HAP-1 (cell line): Measurements from ENCODE around the gene LGALS4.
"Not testable (repeated sequence)": the region's sequence is repeated elsewhere in the genome, so short reads cannot be mapped to it uniquely, and the experiment has no call there.

ENCODE experiments used
- DNase-seq, 2 experiments: peaks; one replicate each; pipeline ENCODE4 v3.0.0-alpha.2; 2016 to 2020; ENCODE audit warnings: low spot score in 2 of 2
- H3K27me3 ChIP-seq: fragments of 250-450 bp; sonication (Bioruptor Pico); 2 replicates; pipeline ENCODE4 v1.5.1; 2020; ENCODE audit warnings: low read depth, mild to moderate bottlenecking, moderate library complexity
- H3K36me3 ChIP-seq: fragments of 250-450 bp; sonication (Bioruptor Pico); replicated peaks from 2 replicates; pipeline ENCODE4 v1.5.1; 2020; ENCODE audit warnings: mild to moderate bottlenecking
- H3K4me1 ChIP-seq: fragments of 250-450 bp; sonication (Bioruptor Pico); 2 replicates; pipeline ENCODE4 v1.5.1; 2020; ENCODE audit warnings: mild to moderate bottlenecking
- H3K4me3 ChIP-seq: fragments of 250-450 bp; sonication (Bioruptor Pico); 2 replicates; pipeline ENCODE4 v1.5.1; 2020; ENCODE audit warnings: mild to moderate bottlenecking, moderate library complexity
- H3K9me3 ChIP-seq: fragments of 250-450 bp; sonication (Bioruptor Pico); 2 replicates; pipeline ENCODE4 v1.5.1; 2020; ENCODE audit warnings: mild to moderate bottlenecking, moderate library complexity
- in situ Hi-C: fragments of 300-500 bp; cut with MboI; formaldehyde crosslinking; loops from 3 replicates; pipeline ENCODE4 v1.14.3; 2020; ENCODE audit warnings: low sequenced_read_pairs, inconsistent platforms, mixed read lengths

LGALS4 gene

DNA sequence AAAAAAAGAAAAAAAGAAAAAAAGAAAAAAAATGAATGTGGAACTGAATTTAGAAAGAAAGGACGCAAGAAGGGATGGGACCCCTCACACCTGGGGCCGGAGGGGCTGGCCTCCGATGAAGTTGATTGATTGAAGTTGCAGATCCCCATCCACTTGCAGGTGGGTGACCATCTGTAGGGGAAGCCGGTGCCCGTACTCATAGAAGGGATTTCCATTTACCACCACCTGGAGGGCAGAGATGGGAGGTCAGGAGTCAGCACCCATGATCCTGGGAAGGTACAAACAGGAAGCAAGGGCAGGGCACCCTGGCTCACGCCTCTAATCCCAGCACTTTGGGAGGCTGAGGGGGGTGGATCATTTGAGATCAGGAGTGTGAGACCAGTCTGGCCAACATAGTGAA lies 6.4 kb downstream of the LGALS4 start:
- 0 out of 2 replicates have a peak, but pooled peaks cover 3% of the 10 kb centered on the region for H3K4me1 ChIP-seq
- DNase-seq = no peak

DNA sequence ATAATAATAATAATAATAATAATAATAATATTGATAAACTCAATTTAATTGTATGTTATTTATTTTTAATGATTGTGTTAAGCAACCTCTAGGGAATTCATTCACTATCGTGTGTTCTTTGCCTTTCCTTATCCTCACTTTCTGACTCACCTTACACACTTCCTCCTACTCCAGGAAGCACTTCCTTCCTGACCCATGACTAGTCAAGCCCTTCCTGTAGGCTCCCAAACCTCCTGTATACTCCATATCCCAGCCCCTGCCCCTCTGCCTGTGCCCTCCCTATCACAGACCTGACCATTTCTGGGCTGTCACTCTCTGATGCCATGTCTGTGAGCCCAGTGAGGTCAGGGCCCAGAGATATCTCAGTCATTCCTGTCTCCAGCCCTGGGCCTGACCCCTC lies 7.6 kb downstream of the LGALS4 start:
- Histone ChIP-seq H3K4me3 (no peak overlapping the region), H3K27me3 (no peaks in the 10 kb centered on the region), H3K9me3 (no peaks in the 10 kb centered on the region), H3K4me1 (0 out of 2 replicates have a peak, but pooled peaks cover 3% of the 10 kb centered on the region), H3K36me3 (no peaks in the 10 kb centered on the region)
- no peak for DNase-seq
- in situ Hi-C loops = no loop called here

More for the DNA sequence above, 6.4 kb downstream of the LGALS4 start:
- H3K4me3 ChIP-seq = no peak overlapping the region
- in situ Hi-C loops = no loop called here
- H3K9me3 ChIP-seq = no peaks in the 10 kb centered on the region
- H3K36me3 ChIP-seq = no peaks in the 10 kb centered on the region
- H3K27me3 ChIP-seq = no peaks in the 10 kb centered on the region

DNA sequence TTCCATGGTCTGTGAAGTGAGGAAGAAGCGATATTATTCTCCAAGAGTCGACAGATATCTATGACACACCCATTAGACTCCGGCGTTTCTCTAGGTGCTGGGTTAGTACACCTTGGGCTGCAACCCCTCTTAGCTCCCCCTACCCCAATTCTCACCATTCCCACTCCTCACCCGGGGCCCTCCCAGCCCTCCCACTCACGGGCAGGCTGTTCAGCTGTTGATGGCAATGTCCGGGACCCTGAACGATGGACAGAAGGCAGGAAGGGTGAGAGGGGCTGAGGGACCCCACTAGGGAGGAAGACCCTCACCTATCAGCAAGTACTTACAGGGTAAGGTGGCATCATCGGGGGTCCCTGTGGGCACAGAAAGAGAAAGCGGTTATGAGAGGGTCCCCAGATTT lies 9.2 kb downstream of the LGALS4 start:
- in situ Hi-C loops = no loop called here
- Histone ChIP-seq H3K36me3 (no peaks in the 10 kb centered on the region), H3K9me3 (no peaks in the 10 kb centered on the region), H3K4me3 (no peak overlapping the region), H3K27me3 (no peaks in the 10 kb centered on the region), H3K4me1 (peaks cover 7% of the 10 kb centered on the region)
- no peak for DNase-seq

DNA sequence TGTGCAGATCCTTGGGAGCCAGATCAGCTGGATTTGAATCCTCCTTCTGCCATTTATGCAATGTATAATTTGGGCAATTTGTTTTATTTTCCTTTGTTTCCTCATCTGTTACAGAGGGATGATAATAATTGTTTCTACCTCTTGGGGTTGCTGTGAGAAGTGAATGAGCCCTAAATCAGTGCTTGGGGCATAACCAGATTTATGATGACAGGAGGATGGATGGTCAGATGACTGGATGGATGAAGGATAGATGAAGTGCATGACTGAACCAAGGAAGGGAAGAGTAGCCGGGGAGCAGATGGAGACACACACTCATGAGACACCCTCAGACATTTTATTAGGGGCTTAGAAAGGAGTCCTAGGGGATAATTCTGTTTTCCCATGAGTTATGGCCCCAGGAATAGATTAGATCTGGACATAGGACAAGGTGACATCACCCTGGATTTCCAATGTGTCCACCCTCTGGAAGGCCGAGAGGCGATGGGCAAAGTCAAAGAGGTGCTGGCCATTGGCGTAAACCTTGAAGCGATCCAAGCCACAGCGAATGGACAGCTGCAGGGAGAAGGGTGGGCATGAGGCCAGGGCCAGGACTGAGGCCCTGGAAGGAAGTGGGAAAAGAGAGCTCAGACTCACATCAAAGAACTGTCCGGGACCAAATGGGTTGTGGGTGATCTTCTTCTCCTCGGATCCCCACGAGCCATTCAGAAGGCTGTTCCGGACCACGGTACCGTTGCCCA lies 11.2 kb downstream of the LGALS4 start:
- Histone ChIP-seq H3K4me3 (no peak overlapping the region), H3K4me1 (peaks cover 4% of the 10 kb centered on the region), H3K27me3 (no peaks in the 10 kb centered on the region), H3K36me3 (no peaks in the 10 kb centered on the region), H3K9me3 (no peaks in the 10 kb centered on the region)
- no peak for DNase-seq
- in situ Hi-C loops = no loop called here

DNA sequence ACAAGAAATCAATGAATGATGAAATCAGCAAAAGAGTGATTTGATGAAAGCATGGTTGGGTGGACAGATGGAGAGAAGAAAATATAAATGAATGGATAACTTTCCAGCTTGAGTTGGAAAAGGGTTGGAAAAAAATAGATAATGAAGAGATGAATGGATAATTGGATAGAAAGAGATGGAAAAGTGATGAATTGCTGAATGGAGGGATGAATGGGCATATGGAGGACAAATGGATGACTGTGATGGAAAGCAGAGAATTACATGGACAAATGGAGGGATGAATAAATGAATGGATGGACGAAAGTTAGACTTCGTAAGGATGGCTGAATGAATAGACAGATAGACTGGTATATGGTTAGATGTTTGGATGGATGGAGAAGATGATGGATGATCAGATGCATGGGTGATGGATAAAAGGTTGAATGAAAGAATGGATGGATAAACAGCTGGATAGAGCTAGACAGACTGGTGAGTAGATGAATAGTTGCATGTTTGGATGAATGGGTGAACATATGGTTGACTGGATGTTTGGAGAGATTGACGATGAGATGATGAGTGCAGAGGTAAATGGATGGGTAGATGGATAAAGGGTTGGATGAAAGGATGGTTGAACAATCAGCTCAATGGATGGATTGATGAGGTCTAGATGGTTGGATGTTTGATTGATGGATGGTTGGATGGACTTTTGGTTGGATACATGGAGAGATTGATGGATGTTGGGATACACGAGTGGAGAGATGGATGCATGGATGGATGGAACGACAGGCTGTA lies 12.0 kb downstream of the LGALS4 start:
- H3K4me1 ChIP-seq = peaks cover 4% of the 10 kb centered on the region
- H3K9me3 ChIP-seq = no peaks in the 10 kb centered on the region
- DNase-seq = no peak
- H3K36me3 ChIP-seq = no peaks in the 10 kb centered on the region
- H3K4me3 ChIP-seq = no peak overlapping the region
- no peaks in the 10 kb centered on the region for H3K27me3 ChIP-seq
- in situ Hi-C loops = no loop called here

DNA sequence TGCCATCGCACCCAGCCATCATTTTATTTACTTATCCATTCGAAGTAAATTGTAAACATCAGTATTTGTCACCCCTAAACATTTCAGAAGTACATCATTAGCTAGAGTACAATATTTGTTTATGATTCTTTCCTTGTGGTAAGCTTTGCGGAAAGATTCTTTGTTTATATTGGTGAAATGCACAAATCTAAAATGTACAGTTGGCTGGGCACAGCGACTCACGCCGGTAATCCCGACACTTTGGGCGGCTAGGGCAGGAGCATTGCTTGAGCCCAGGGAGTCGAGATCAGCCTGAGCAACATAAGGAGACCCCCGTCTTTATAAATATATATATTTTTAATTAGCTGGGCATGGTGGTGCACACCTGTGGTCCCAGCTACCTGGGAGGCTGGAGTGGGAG lies 13.6 kb downstream of the LGALS4 start:
- no peak for DNase-seq
- peaks cover 4% of the 10 kb centered on the region for H3K4me1 ChIP-seq
- no peak overlapping the region for H3K4me3 ChIP-seq
- H3K27me3 ChIP-seq = no peaks in the 10 kb centered on the region
- no peaks in the 10 kb centered on the region for H3K36me3 ChIP-seq
- no peaks in the 10 kb centered on the region for H3K9me3 ChIP-seq
- in situ Hi-C loops = no loop called here

DNA sequence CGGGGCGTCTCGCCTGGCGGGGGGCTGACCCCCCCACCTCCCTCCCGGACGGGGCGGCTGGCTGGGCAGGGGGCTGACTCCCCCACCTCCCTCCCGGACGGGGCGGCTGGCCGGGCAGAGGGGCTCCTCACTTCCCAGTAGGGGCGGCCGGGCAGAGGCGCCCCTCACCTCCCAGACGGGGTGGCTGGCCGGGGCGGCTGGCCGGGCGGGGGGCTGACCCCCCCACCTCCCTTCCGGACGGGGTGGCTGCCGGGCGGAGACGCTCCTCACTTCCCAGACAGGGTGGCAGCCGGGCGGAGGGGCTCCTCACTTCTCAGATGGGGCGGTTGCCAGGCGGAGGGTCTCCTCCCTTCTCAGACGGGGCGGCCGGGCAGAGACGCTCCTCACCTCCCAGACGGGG lies 15.0 kb downstream of the LGALS4 start:
- H3K27me3 ChIP-seq, H3K9me3 ChIP-seq, H3K36me3 ChIP-seq, H3K4me1 ChIP-seq, in situ Hi-C loops, H3K4me3 ChIP-seq, DNase-seq: not testable (repeated sequence)

DNA sequence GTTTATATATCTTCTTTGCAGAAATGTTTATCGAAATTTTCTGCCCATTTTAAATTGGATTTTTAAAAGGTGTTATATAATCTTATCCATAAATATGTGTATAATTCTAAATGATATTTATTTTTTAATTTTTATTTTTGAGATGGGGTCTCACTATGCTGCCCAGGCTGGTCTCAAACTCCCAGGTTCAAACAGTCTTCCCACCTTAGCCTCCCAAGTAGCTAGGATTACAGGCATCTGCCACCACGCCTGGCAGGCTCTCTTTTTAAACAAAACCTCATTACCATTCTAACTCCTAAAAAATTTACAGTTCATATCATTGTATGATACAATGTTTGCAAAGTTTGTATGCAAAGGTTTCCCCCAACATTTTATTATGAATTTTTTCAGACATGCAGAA lies 16.6 kb downstream of the LGALS4 start:
- no peaks in the 10 kb centered on the region for H3K9me3 ChIP-seq
- no peaks in the 10 kb centered on the region for H3K27me3 ChIP-seq
- DNase-seq = no peak
- no peaks in the 10 kb centered on the region for H3K36me3 ChIP-seq
- H3K4me3 ChIP-seq = no peak overlapping the region
- peaks cover 4% of the 10 kb centered on the region for H3K4me1 ChIP-seq
- in situ Hi-C loops = no loop called here

DNA sequence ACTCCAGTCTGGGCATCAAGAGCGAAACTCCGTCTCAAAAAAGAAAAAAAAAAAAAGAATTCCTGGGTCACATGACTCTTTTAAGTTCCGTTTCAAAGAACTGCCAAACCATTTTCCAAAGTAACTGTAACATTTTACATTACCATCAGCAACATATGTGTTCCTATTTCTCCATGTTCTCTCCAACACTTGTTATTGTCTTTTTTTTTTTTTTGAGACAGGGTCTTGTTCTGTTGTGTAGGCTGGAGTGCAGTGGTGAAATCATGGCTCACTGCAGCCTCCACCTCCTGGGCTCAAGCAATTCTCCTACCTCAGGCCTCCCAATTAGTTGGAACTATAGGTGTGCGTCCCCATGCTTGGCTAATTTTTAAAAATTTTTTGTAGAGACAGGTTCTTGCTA lies 17.2 kb downstream of the LGALS4 start:
- in situ Hi-C loops = no loop called here
- peaks cover 4% of the 10 kb centered on the region for H3K4me1 ChIP-seq
- no peaks in the 10 kb centered on the region for H3K9me3 ChIP-seq
- no peak for DNase-seq
- H3K27me3 ChIP-seq = no peaks in the 10 kb centered on the region
- H3K4me3 ChIP-seq = no peak overlapping the region
- H3K36me3 ChIP-seq = no peaks in the 10 kb centered on the region

DNA sequence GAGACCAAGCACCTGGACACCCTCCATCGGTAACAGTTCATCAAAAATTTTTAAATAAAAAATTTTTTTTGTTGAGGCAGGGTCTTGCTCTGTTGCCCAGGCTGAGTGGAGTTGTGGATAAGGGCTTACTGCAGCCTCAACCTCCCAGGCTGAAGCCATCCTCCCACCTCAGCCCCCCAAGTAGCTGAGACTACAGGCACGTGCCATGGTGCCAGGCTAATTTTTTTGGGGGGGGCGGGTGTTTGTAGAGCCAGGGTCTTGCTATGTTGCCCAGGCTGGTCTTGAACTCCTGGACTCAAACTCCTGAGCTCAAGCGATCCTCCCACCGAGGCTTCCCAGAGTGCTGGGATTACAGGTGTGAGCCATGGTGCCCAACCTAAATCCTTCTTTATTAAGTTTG lies 19.1 kb downstream of the LGALS4 start:
- Histone ChIP-seq H3K9me3 (no peaks in the 10 kb centered on the region), H3K36me3 (no peaks in the 10 kb centered on the region), H3K4me1 (no peaks in the 10 kb centered on the region), H3K4me3 (no peak overlapping the region), H3K27me3 (no peaks in the 10 kb centered on the region)
- no peak for DNase-seq
- in situ Hi-C loops = no loop called here

DNA sequence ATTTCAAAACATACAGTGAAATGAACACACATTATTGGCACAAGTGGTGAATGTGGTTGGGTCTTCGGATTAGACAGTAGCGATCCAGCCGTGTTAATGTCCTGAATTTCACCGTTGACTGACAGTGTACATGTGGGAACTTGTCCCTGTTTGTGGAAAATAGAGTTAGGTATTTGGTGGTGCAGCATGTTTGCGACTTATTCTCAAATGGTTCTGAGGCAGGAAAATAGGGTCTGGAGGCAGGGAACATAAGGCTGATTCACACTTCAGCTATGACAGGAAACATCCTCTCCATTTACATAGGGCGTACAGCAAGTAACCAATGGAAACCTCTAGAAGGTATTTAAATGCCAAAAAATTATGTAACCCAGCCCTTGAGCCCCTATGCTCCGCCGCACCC lies 19.6 kb downstream of the LGALS4 start:
- in situ Hi-C loops = no loop called here
- H3K4me1 ChIP-seq = no peaks in the 10 kb centered on the region
- H3K9me3 ChIP-seq = no peaks in the 10 kb centered on the region
- H3K27me3 ChIP-seq = no peaks in the 10 kb centered on the region
- H3K36me3 ChIP-seq = no peaks in the 10 kb centered on the region
- DNase-seq = no peak
- no peak overlapping the region for H3K4me3 ChIP-seq

DNA sequence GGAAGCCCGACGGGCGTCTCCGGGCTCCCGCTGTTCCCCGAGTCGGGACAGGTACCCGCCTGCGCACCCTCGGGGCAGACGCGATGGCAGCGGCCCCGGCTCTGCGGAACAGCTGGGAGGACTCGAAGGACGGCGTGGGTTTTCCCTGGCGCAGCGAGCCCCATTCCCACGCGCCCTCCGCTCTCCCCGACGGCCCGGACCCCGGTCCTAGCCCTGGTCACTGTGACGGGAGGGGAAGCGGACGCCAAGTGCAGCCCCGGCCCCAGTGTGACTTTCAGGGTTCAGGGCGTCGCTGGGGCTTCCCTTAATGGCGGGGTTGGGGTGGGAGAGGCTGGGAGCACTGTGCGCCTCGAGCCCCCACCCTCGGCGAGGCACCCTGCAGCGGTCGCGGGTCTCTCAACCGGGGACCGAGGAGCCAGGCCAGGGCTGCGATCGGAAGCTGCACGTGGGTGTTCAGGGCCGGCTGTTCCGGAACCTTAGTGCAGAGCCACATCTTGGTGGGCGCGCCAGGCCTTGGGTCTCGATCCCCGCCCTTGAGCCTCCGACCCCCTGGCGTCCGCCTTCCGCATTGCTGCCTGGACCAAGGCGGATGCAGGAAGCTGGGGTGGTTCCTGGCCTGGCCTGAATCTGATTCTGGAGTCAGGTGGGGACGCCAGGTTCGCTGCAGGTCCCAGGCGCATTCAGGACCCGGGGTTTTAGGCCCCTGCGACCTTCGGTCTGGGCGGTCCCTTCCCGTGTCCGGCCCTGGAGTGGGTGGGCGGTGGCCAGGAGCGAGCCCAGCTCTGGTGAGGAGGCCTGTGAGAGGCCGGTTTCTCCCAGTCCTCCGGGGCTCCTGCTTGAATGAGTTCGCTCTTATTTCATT lies 20.3 kb downstream of the LGALS4 start:
- no peaks in the 10 kb centered on the region for H3K27me3 ChIP-seq
- in situ Hi-C loops = no loop called here
- no peaks in the 10 kb centered on the region for H3K9me3 ChIP-seq
- H3K4me1 ChIP-seq = no peaks in the 10 kb centered on the region
- H3K36me3 ChIP-seq = no peaks in the 10 kb centered on the region
- no peak overlapping the region for H3K4me3 ChIP-seq
- DNase-seq = no peak

DNA sequence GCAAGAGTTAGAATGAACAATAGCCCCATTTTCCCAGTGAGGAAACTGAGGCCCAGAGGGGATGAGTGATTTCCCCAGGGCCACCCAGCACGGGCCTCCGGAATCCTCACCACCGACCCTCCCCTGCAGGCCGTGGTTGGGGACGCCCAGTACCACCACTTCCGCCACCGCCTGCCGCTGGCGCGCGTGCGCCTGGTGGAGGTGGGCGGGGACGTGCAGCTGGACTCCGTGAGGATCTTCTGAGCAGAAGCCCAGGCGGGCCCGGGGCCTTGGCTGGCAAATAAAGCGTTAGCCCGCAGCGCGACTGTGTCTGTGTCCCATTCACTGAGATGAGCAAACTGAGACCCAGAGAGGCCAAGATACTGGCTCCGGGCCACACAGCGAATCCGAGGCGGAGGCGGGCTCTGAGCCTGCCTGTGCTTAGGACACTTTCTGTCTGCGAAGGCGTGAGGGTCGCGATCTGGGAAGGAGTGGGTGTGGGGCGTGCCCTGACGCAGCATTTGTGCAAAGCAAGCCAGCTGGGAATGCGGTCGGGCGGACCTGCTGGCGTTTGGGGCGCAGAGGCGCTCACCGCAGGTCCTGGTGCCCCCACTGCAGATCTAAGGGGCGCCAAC lies 21.2 kb downstream of the LGALS4 start:
- H3K27me3 ChIP-seq, H3K9me3 ChIP-seq, H3K4me3 ChIP-seq, H3K4me1 ChIP-seq, DNase-seq, H3K36me3 ChIP-seq, in situ Hi-C loops: not testable (repeated sequence)
